Measurements from ENCODE around the gene SPATC1L. TPM values are rescaled to one million over a fixed set of nuclear protein-coding genes. Genes with fewer than 3 reads are reported as not detected.

The SPATC1L gene
- total and polyA plus RNA-seq, 2 of the 8 experiments (the other 6 are each of a cell fraction or from before 2014, with no cell fraction given), result 24.9 to 50.0 TPM

DNA sequence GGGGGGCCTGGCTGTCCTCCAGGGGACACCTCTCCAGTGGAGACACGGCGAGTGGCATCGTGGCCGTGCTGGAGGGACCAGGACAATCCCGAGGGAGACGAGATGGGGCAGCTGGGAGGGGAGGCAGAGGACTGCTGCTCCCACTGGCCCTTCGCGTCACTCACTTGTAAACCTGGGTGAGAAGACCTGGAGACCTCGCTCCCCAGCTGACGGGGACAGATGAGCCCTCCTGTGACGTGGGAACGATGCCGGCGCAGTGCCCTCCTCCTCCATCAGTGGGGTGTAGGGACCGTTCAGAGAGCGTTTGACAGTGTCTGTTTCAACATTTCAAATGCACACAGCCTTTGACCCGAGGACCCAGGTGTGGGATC is 4.6 kb downstream of the SPATC1L start (continued):
- no peak for TF ChIP-seq SP1 (IDR thresholded peaks at IDR 0.05; ENCODE audit: low read depth, low read length)
- no peak for TF ChIP-seq GTF2F1 (IDR thresholded peaks at IDR 0.05; ENCODE audit: borderline replicate concordance, low read depth, low read length)
- TF ChIP-seq CHD1 (IDR thresholded peaks at IDR 0.05; ENCODE audit: low read depth, low read length), result no peak
- TF ChIP-seq SRF (IDR thresholded peaks at IDR 0.05; ENCODE audit: low read depth, low read length), result no peak
- TF ChIP-seq KDM1A (IDR thresholded peaks at IDR 0.05; ENCODE audit: borderline replicate concordance, low read length), result no peak
- no peak for TF ChIP-seq BACH1 (IDR thresholded peaks at IDR 0.05; ENCODE audit: low read length)
- TF ChIP-seq TCF12 (IDR thresholded peaks at IDR 0.05; ENCODE audit: low read depth, low read length), result no peak
